Trophoblast cell (in vitro differentiated cells and primary cell): ENCODE data around the gene CTDP1.
"Not testable (repeated sequence)": the region's sequence is repeated elsewhere in the genome, so short reads cannot be mapped to it uniquely, and the experiment has no call there.

Source experiments
- DNase-seq, 2 donors: peaks; one replicate each; pipeline ENCODE4 v3.0.0-alpha.2; 2016
- H2AFZ ChIP-seq: 2 replicates; pipeline ENCODE4 v1.6.1; 2013; ENCODE audit warnings: low read length, moderate library complexity, mild to moderate bottlenecking; ENCODE audit not compliant: insufficient read depth, poor library complexity
- H2AK5ac ChIP-seq: 2 replicates; pipeline ENCODE4 v1.6.1; 2013; ENCODE audit warnings: mild to moderate bottlenecking, low read length
- H2BK120ac ChIP-seq: 2 replicates; pipeline ENCODE4 v1.6.1; 2013; ENCODE audit warnings: low read length, mild to moderate bottlenecking, moderate library complexity; ENCODE audit not compliant: insufficient read depth, poor library complexity
- H2BK12ac ChIP-seq: 2 replicates; pipeline ENCODE4 v1.6.1; 2013; ENCODE audit warnings: mild to moderate bottlenecking, low read length, moderate library complexity
- H2BK5ac ChIP-seq: 2 replicates; pipeline ENCODE4 v1.6.1; 2013; ENCODE audit warnings: low read length, low read depth, moderate library complexity, mild to moderate bottlenecking; ENCODE audit not compliant: poor library complexity
- H3K14ac ChIP-seq: 2 replicates; pipeline ENCODE4 v1.6.1; 2013; ENCODE audit warnings: mild to moderate bottlenecking, low read length
- H3K18ac ChIP-seq: 2 replicates; pipeline ENCODE4 v1.6.1; 2013; ENCODE audit warnings: mild to moderate bottlenecking, low read length
- H3K23ac ChIP-seq: 2 replicates; pipeline ENCODE4 v1.6.1; 2013; ENCODE audit warnings: low read length
- H3K27ac ChIP-seq: 2 replicates; pipeline ENCODE4 v1.5.1; 2013; ENCODE audit warnings: low read depth, mild to moderate bottlenecking, inconsistent platforms, low read length, moderate library complexity
- H3K27me3 ChIP-seq: 2 replicates; pipeline ENCODE4 v1.6.1; 2013; ENCODE audit warnings: inconsistent platforms, mild to moderate bottlenecking, low read length, moderate library complexity; ENCODE audit not compliant: insufficient read depth
- H3K36me3 ChIP-seq, 2 experiments: 1 replicate in 1 of 2; 2 replicates in 1 of 2; pipeline ENCODE4 v1.6.1; 2013; ENCODE audit warnings: low read length in 2 of 2, mild to moderate bottlenecking in 2 of 2, moderate library complexity in 1 of 2; ENCODE audit not compliant: insufficient read depth in 2 of 2, control insufficient read depth in 1 of 2
- H3K4ac ChIP-seq: 2 replicates; pipeline ENCODE4 v1.6.1; 2013; ENCODE audit warnings: low read depth, mild to moderate bottlenecking, low read length, moderate library complexity
- H3K4me1 ChIP-seq, 2 experiments: 1 replicate in 1 of 2; 2 replicates in 1 of 2; pipeline ENCODE4 v1.6.1; 2013; ENCODE audit warnings: low read length in 2 of 2, mild to moderate bottlenecking in 2 of 2, moderate library complexity in 1 of 2; ENCODE audit not compliant: insufficient read depth in 2 of 2, control insufficient read depth in 1 of 2
- H3K4me2 ChIP-seq: 2 replicates; pipeline ENCODE4 v1.6.1; 2013; ENCODE audit warnings: inconsistent platforms, mild to moderate bottlenecking, low read length, moderate library complexity
- H3K4me3 ChIP-seq: 2 replicates; pipeline ENCODE4 v1.5.1; 2013; ENCODE audit warnings: mild to moderate bottlenecking, low read depth, low read length, inconsistent platforms
- H3K79me1 ChIP-seq: one replicate; pipeline ENCODE4 v1.6.1; 2013; ENCODE audit warnings: low read length
- H3K79me2 ChIP-seq: 2 replicates; pipeline ENCODE4 v1.6.1; 2013; ENCODE audit warnings: low read length, mild to moderate bottlenecking; ENCODE audit not compliant: control insufficient read depth, insufficient read depth, poor library complexity
- H3K9ac ChIP-seq: 2 replicates; pipeline ENCODE4 v1.6.1; 2013; ENCODE audit warnings: mild to moderate bottlenecking, low read length
- H3K9me3 ChIP-seq: 2 replicates; pipeline ENCODE4 v1.6.1; 2013; ENCODE audit warnings: low read depth, mild to moderate bottlenecking, control low read depth, inconsistent platforms, low read length; ENCODE audit not compliant: insufficient read depth
- H4K12ac ChIP-seq: 2 replicates; pipeline ENCODE4 v1.6.1; 2013; ENCODE audit warnings: low read depth, mild to moderate bottlenecking, low read length, moderate library complexity
- H4K8ac ChIP-seq: 2 replicates; pipeline ENCODE4 v1.6.1; 2013; ENCODE audit warnings: low read depth, mild to moderate bottlenecking, low read length, moderate library complexity
- H4K91ac ChIP-seq: one replicate; pipeline ENCODE4 v1.6.1; 2013; ENCODE audit warnings: low read depth, mild to moderate bottlenecking, low read length, moderate library complexity
- WGBS: extraction: QIAGEN DNeasy Blood & Tissue Kit; methylation state at CpG from one replicate; pipeline ENCODE4 v1.1.7; 2013; ENCODE audit warnings: missing lambda C conversion rate; ENCODE audit not compliant: insufficient read length, insufficient coverage; ENCODE audit errors: extremely low coverage; 5-methylcytosine and 5-hydroxymethylcytosine counted together

The CTDP1 gene

DNA sequence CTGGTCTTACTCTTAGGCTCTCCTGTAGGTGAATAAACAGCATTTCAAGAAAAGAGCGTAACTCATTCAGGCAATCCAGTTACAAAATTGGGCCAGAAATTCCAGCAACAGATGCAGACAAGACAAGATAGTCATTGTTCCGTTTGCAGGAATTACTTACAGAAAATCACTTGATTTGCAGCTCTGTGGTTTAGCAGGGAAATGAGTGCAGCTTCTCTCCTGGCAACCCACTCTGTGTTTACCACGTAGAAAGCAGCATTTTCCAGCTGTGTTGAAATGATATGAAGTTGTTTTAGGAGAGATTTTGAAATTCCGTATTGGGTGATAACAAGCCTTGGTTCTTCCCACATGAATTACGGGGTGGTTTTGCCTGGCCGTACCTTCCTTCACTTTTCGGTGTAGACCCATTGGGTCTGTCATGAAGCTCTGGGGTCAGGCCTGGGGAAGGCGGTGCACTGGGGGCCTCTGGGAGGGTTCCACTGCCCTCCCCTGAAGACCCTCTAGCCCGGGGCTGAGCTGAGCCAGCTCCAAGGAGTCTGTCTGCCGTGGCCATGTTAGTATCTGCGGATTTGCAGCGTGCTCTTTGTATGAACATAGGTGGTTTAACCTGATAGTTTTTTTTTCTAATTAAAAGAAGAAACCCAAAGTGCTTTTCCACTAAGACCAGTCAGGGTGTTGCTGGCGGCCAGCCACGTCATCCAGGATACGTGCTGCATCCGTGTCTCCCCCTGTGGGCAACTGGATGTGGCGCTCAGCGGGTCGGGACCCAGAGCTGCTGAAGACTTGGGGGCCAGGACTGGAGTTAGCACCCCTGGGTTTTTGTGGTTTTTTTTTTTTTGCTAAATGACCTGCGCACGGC is 59.2 kb downstream of the CTDP1 start:
- no peaks in the 10 kb centered on the region for H3K27me3 ChIP-seq
- H3K79me1 ChIP-seq, result no peaks in the 10 kb centered on the region
- no peak overlapping the region for H2BK5ac ChIP-seq
- no peak overlapping the region for H3K4me3 ChIP-seq
- H2AFZ ChIP-seq, result no peak overlapping the region
- no peaks in the 10 kb centered on the region for H3K79me2 ChIP-seq
- H3K9ac ChIP-seq, result no peak overlapping the region
- no peak overlapping the region for H2BK12ac ChIP-seq
- H3K4me2 ChIP-seq, result no peak overlapping the region
- no peak overlapping the region for H3K27ac ChIP-seq
- no peak overlapping the region for H2AK5ac ChIP-seq
- H3K36me3 ChIP-seq, result peaks cover 48 to 58% of the 10 kb centered on the region in 2 experiments
- H3K9me3 ChIP-seq, result peaks cover 9% of the 10 kb centered on the region
- no peak overlapping the region for H4K8ac ChIP-seq
- no peak overlapping the region for H3K14ac ChIP-seq
- H4K12ac ChIP-seq, result no peak overlapping the region
- no peak overlapping the region for H4K91ac ChIP-seq
- DNase-seq, result no peak
- H3K18ac ChIP-seq, result no peak overlapping the region
- no peak overlapping the region for H3K23ac ChIP-seq
- no CpG with 5 or more reads among the region's 21 CpGs for WGBS
- H3K4ac ChIP-seq, result no peak overlapping the region
- no peaks in the 10 kb centered on the region for H3K4me1 ChIP-seq
- no peak overlapping the region for H2BK120ac ChIP-seq

- DNase-seq, result no peak
- Histone ChIP-seq H3K36me3 (peaks cover 47 to 54% of the 10 kb centered on the region in 2 experiments), H3K4me2 (no peak overlapping the region), H2AK5ac (no peak overlapping the region), H2BK12ac (no peak overlapping the region), H2BK120ac (no peak overlapping the region), H3K4me3 (no peak overlapping the region), H3K23ac (no peak overlapping the region), H3K79me1 (no peaks in the 10 kb centered on the region), H4K8ac (no peak overlapping the region), H3K14ac (no peak overlapping the region), H2AFZ (no peak overlapping the region), H3K4ac (no peak overlapping the region), H2BK5ac (no peak overlapping the region), H4K12ac (no peak overlapping the region), H3K9ac (no peak overlapping the region), H3K18ac (no peak overlapping the region), H3K79me2 (no peaks in the 10 kb centered on the region), H3K27me3 (no peaks in the 10 kb centered on the region), H3K27ac (no peak overlapping the region), H3K9me3 (peaks cover 7% of the 10 kb centered on the region), H4K91ac (no peak overlapping the region), H3K4me1 (no peaks in the 10 kb centered on the region)
- no CpG with 5 or more reads among the region's 15 CpGs for WGBS
Observed at GRCh38 chr18:79739440-79739778, 59.8 kb downstream of the CTDP1 start.

GRCh38 chr18:79740047-79740446 is 60.4 kb downstream of the CTDP1 start:
- not testable (repeated sequence) for H3K18ac ChIP-seq, H3K79me2 ChIP-seq, H2AK5ac ChIP-seq, DNase-seq, H3K79me1 ChIP-seq, H3K9ac ChIP-seq, H4K91ac ChIP-seq, H2BK12ac ChIP-seq, H3K9me3 ChIP-seq, H3K23ac ChIP-seq, H3K4me2 ChIP-seq, H3K4me3 ChIP-seq, H2BK120ac ChIP-seq, H3K27ac ChIP-seq, H3K4ac ChIP-seq, H3K4me1 ChIP-seq, H4K8ac ChIP-seq, H3K27me3 ChIP-seq, H3K14ac ChIP-seq, H2AFZ ChIP-seq, H2BK5ac ChIP-seq, H4K12ac ChIP-seq
- peaks cover 48 to 52% of the 10 kb centered on the region in 2 experiments for H3K36me3 ChIP-seq
- WGBS, result no CpG with 5 or more reads among the region's 27 CpGs

- no peak overlapping the region for H4K91ac ChIP-seq
- H3K27ac ChIP-seq, result no peak overlapping the region
Observed at GRCh38 chr18:79740521-79741361, 61.1 kb downstream of the CTDP1 start.

More at GRCh38 chr18:79740521-79741361, 61.1 kb downstream of the CTDP1 start:
- Histone ChIP-seq H3K27me3 (no peaks in the 10 kb centered on the region), H3K79me1 (no peaks in the 10 kb centered on the region), H3K4me3 (no peak overlapping the region), H4K8ac (no peak overlapping the region), H3K4me1 (no peaks in the 10 kb centered on the region), H3K79me2 (no peaks in the 10 kb centered on the region), H2BK12ac (no peak overlapping the region), H3K36me3 (peaks cover 41 to 45% of the 10 kb centered on the region in 2 experiments), H2AFZ (no peak overlapping the region), H3K18ac (no peak overlapping the region), H2AK5ac (no peak overlapping the region), H3K23ac (no peak overlapping the region), H3K14ac (no peak overlapping the region), H3K9me3 (peaks cover 4% of the 10 kb centered on the region), H3K4me2 (no peak overlapping the region), H2BK120ac (no peak overlapping the region), H2BK5ac (no peak overlapping the region), H3K4ac (no peak overlapping the region), H3K9ac (no peak overlapping the region), H4K12ac (no peak overlapping the region)
- no peak for DNase-seq
- WGBS, result no CpG with 5 or more reads among the region's 26 CpGs
